NCI-H2029 (cell line): ENCODE data around the gene FAM131B.

Experiments
- DNase-seq: peaks from one replicate; lab custom pipeline; 2025; lab: John Stamatoyannopoulos, UW

Gene FAM131B

GRCh38 chr7:143382791-143383641 lies 20.5 kb upstream of the FAM131B start:
- DNase-seq, result no peak

GRCh38 chr7:143382126-143382790 lies 19.7 kb upstream of the FAM131B start:
- no peak for DNase-seq

GRCh38 chr7:143381427-143382125 lies 19.1 kb upstream of the FAM131B start:
- DNase-seq, result peak; percentile 21

- DNase-seq, result peak; percentile 77
These were observed 18.3 kb upstream of the FAM131B start, which contains the start of gene ZYX for GRCh38 chr7:143380646-143381426. TSS of gene ZYX (plus strand) at chr7:143381345. CDS start at chr7:143381572, 227 bp downstream.

DNA sequence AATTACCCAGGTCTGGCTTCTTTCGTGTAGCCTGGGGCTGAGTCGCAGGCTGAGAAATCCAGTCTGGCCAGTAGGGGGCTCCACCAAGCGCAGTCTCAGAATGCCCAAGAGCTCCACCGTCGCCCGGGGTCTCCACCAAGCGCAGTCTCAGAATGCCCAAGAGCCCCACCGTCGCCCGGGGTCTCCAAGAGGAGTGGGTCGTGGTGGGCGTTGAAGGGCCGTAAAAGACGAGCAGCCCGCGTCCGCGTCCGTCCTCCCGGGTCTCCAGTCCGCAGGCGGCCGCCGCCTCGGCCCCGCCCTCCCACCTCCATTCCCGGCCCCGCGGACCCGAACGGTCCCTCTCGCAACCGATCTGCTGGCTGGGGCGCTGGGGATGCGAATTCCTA lies 17.7 kb upstream of the FAM131B start:
- DNase-seq, result peak; percentile 24

DNA sequence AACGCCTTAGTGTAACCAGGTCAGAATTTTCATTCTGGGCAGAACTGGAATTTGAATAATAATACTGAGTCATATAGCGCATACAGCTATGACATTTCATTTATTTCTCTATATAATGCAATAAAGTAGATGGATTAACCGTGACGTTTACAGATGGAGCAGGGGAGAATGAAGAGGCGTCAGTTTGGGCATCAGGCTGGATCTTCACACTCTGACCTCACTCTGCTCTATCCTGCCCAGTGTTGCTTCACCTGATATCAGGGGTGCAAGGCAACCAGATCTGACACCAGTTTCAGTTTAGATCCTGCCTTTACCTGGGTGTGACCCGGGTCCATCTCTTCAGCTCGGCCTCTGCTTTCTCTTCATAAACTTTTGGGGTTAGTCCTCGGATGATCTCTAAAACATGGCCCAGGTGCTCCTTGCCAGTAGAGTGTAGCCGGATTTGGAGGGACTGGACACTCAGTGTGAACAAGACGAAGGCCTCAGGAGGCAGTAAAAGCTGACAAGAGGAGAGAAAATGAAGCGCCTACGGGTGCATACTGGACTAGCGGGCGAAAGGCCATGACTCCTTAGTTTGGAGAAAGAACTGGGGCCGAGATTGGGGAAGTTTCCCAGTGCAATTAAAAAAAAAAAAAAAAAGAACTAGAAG lies 17.2 kb upstream of the FAM131B start:
- no peak for DNase-seq

GRCh38 chr7:143376396-143376795 lies 13.9 kb upstream of the FAM131B start:
- DNase-seq, result no peak

DNA sequence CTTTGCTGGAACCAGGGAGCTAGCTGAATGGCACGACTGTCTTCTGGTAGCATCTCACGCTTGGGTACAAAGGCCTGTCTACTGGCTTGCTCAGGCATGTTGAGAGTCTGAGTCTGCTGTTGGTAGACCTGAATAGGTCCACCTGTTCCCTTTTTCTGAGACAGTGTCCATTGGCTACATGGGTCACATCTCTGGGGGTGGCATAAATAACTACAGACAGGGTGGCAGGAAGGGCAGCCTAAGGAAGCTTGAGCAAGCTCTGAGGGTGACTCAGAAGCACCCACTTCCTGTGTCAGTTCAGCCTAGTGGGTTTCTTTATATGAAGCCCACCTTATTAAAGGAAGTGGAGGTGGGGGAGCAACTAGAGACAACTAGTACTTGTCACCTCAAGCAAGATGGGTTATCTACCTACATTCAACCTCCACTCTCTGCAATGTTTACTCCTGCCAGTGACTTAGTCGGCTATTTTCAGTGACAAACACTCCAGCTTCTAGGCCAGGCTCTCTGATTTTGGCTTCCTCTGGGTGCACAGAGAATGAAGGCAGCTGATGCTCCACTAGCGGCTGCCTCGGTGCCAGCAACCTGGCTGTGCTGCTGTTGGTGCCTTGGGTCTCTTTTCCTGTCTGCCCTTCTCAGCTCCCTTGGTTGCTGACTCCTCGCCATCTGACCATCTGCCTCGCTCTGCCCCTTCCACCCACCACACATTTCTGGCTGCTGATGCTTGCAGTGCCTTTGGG lies 13.0 kb upstream of the FAM131B start:
- DNase-seq, result no peak

GRCh38 chr7:143374561-143374960 lies 12.0 kb upstream of the FAM131B start:
- no peak for DNase-seq

- no peak for DNase-seq
These were observed 10.8 kb upstream of the FAM131B start for GRCh38 chr7:143373255-143373794.

- peak; percentile 30 for DNase-seq
These were observed 9.6 kb upstream of the FAM131B start for GRCh38 chr7:143372070-143372469.

GRCh38 chr7:143369678-143370651 lies 7.5 kb upstream of the FAM131B start:
- DNase-seq, result no peak

GRCh38 chr7:143368387-143368786 lies 5.9 kb upstream of the FAM131B start:
- no peak for DNase-seq

DNA sequence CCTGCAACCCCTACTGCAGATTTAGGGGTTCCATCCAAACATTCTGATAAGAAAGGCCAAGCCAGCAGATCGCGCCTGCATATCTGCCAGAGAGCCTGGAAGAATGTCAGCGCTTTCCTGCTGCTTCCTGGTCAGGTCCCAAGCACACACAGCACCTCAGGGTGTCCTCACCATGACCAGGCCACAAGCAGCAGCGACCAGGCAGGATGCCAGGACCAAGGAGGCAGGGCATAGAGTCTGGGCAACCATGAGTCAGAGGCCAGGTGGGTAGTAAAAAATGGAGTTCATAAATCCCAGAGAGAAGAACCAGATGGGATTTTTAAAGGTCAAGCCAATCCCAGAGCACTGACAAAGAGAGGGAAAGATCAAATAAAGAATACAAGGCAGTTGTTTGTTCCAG lies 5.5 kb upstream of the FAM131B start:
- DNase-seq, result no peak

DNA sequence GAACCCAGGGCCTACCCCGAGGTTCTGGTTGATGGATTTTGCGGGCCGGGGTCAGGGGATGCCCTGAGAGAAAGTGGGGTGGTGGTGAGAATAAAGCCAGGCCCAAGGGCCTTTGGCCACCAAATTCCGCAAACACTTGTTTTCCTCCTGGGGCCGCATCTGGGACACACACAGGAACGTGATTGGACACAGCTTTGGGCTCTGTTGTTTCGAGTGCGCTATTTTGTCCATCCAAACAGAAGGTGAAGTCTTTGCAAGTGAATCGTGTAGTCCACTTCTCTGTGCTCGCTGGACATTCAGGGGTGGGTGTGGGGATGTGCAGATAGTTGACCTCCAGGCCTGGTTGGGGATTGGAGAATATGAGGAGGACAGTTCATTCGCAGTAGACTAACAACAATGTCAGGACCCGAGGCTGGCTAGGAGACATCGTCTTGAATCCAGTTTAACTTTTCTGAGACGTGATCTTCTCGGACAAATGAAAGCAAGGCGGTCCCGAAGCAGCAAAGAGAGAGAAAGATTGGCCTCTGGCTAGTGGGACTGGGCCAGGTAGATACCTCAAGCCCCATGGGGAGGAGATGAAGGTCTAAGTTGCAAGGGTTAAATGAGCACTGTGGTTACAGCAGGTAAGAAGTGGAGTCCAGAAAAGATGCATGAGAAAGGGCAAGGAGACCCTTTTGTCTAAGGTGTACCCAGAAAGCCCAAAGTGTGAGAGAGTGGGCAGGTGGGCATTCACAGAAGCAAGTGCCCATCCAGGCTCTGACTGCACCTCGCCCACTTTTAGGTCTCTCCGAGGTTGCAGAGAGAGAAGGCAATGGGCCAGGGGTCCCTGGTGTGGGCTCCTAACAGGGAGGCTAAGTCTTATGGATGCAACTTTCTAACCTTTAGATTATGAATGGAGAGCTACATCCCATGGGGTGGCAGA lies 764 bp upstream of the FAM131B start:
- DNase-seq, result no peak

DNA sequence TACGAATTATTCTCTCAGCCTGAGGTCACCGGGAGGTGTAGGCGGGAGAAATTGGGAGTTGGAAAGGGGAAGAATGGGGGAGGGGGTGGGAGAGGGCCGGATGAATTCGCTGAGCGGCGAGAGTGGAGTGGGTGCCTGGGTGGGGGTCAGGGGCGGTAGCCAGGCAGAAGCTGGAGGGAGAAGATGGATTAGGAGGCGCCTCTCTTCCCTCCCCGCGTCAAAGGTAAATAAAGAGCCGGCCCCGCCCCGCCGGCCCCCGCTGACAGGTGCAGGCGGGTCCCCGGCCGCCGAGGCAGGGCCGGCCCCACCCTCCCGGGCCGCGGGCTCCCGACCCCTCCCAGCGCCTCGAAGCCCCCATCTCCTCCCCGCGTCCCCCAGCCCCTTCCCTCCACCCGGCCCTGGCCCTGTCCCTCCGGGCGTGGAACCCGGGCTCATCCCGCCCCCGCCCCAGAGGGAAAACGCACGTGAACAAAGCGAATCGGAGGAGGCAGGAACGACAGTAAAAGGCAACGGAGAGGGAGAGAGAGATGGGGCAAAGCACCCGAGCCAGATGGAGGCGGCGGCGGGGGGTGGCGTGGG lies 872 bp downstream of the FAM131B start:
- no peak for DNase-seq

- DNase-seq, result no peak
These were observed 1.5 kb downstream of the FAM131B start for GRCh38 chr7:143360788-143361551.
